ENCODE results near the gene TENM4.
"Not testable (repeated sequence)": the region's sequence is repeated elsewhere in the genome, so short reads cannot be mapped to it uniquely, and the experiment has no call there.

TENM4 gene

DNA sequence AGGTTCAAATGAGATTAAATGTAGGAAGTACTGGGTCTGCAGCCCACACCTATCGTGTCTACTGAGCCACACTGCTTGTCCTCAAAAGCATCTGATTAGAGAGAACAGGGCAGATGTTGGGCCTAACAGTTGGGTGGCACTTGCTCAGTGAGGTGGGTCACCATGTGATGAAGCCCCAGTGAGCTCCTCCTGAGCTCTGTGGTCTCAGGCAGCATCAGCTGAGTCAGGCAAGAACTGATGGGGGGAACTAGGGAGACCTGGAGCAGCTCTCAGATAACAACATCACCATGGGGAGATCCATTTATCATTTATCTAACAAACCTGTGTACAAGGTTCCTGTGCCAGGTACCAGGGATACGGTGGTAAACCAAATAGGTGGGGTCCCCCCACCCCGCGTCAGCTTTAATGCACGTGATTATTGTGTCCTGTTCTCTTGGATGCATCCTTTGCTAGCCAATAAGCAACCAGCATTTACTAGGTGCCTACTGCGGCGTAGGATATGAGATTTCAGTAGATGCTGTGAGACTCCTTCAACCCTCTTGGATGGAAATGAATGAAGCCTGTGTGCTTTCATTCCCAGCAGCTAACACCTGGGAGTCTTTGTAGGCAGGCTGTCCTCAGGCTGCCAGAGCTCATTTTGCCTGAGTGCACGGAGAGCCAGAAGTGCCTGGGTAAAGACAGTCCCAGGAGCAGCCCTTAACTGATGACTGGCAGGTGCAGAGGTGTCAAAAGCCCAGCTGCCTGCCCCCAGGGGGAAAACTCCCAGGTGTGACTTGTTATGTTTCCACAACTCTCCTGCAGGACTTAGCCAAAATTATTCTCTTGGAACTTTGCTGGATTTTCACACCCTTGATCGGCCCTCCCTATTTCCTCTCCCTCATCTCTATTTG is 792.6 kb downstream of the TENM4 start:
- TF ChIP-seq POLR2A (IDR thresholded peaks at IDR 0.05; ENCODE audit: low read depth, low read length), result no peak
- FAIRE-seq, result no peak
- DNase-seq (ENCODE audit: insufficient read length, low spot score), result no peak

GRCh38 chr11:78647266-78647915 is 793.4 kb downstream of the TENM4 start:
- DNase-seq (ENCODE audit: insufficient read length, low spot score) (no peak), FAIRE-seq (no peak)
- TF ChIP-seq POLR2A (IDR thresholded peaks at IDR 0.05; ENCODE audit: low read depth, low read length), result no peak

GRCh38 chr11:78646564-78647185 is 794.2 kb downstream of the TENM4 start:
- TF ChIP-seq POLR2A (IDR thresholded peaks at IDR 0.05; ENCODE audit: low read depth, low read length), result no peak
- DNase-seq (ENCODE audit: insufficient read length, low spot score) (peak; percentile 52), FAIRE-seq (peak; percentile 86)

- DNase-seq (ENCODE audit: insufficient read length, low spot score) (peak; percentile 73), FAIRE-seq (peak; percentile 95)
- TF ChIP-seq POLR2A (IDR thresholded peaks at IDR 0.05; ENCODE audit: low read depth, low read length), result no peak
Measured at GRCh38 chr11:78645226-78646202, 795.3 kb downstream of the TENM4 start.

DNA sequence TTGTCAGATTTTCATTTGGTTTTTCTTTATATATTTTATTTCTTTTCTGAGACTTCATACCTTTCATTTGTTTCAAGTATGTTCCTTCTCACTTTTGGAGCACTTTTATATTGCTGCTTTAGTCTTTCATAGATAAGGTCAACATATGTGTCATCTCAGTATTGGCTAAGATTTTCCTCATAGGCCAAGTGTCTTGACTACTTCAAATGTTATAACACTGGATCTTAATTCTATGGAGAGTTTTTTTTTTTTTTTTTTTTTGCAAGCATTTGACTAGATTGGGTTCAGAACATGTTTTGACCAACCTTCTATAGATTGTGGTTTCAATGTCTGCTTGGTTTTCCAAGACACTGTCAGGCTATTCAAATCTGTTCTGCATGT is 797.2 kb downstream of the TENM4 start:
- TF ChIP-seq POLR2A (IDR thresholded peaks at IDR 0.05; ENCODE audit: low read depth, low read length), result no peak
- FAIRE-seq, result no peak

GRCh38 chr11:78642979-78643675 is 797.7 kb downstream of the TENM4 start:
- no peak for DNase-seq (ENCODE audit: insufficient read length, low spot score)
- FAIRE-seq, result no peak
- no peak for TF ChIP-seq POLR2A (IDR thresholded peaks at IDR 0.05; ENCODE audit: low read depth, low read length)

More for the DNA sequence above, 797.2 kb downstream of the TENM4 start:
- DNase-seq (ENCODE audit: insufficient read length, low spot score), result no peak

DNA sequence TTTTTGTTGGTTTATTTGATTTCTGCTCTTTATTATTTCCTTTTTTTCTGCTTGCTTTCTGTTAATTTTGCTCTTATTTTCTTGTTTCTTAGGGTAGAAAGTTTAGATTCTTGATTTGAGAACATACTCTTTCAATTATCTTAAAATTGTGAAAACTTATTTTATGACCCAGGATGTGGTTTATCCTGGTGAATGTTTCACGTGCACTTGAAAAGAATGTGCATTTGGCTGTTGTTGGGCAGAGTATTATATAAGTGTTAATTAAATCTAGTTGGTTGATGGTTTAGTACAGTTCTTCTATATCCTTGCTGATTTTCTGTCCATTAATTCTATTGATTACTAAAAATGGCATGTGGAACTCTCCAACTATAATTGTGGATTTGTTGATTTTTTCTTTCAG is 799.3 kb downstream of the TENM4 start:
- DNase-seq (ENCODE audit: insufficient read length, low spot score) (no peak), FAIRE-seq (no peak)
- no peak for TF ChIP-seq POLR2A (IDR thresholded peaks at IDR 0.05; ENCODE audit: low read depth, low read length)

- FAIRE-seq (no peak), DNase-seq (ENCODE audit: insufficient read length, low spot score) (no peak)
- no peak for TF ChIP-seq POLR2A (IDR thresholded peaks at IDR 0.05; ENCODE audit: low read depth, low read length)
Measured at GRCh38 chr11:78638704-78639380, 802.0 kb downstream of the TENM4 start.

GRCh38 chr11:78637527-78637926 is 803.3 kb downstream of the TENM4 start:
- DNase-seq (ENCODE audit: insufficient read length, low spot score); FAIRE-seq: not testable (repeated sequence)

- TF ChIP-seq POLR2A (IDR thresholded peaks at IDR 0.05; ENCODE audit: low read depth, low read length), result no peak
- DNase-seq (ENCODE audit: insufficient read length, low spot score), result no peak
- FAIRE-seq, result peak; percentile 20
Measured at GRCh38 chr11:78635814-78636506, 804.9 kb downstream of the TENM4 start.

DNA sequence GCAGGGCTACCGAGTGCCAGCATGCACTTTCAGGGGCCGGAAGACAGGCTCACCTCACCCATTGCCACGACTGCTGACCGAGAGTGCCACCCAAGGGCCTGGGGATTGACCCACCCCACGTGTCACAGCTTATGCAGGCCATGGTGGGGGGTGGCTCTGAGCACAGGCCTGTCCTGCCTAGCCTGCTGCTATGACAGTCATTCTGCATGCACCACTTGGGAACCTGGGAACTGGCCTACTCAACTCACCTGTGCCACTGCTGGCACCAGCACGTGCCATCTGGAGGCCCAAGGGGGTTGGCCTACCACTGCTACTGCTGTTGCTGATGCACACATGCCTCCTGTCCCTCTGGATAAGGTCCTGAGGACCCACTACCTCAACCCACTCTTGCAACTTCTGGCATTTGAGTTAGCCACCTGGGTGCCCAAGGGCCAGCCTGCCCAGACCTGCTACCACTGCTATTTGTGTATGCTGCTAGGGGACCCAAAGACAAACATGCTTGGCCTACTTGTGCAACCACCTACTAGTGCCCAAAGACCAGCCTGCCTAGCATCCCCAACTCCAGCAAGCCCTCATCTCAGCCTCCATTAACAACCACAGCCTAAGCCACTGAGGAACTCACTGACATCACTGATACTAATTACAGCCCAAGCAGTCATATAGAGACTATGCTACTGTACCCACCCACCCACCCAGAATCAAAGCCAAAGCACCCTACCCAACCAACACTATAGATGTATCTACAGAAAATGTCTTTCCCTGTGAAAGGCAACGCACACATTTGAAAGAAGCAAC is 807.1 kb downstream of the TENM4 start:
- FAIRE-seq (no peak), DNase-seq (ENCODE audit: insufficient read length, low spot score) (no peak)
- TF ChIP-seq POLR2A (IDR thresholded peaks at IDR 0.05; ENCODE audit: low read depth, low read length), result no peak

Data from H54 (cell line).